ENCODE data around the gene RPS19. TPM values are rescaled to one million over a fixed set of nuclear protein-coding genes. Genes with fewer than 3 reads are reported as not detected.
A peak's percentile ranks its signal among the peaks of the same experiment; 100 is the strongest.

RPS19 gene
- 3,297 and 3,418 TPM in 2 replicates for total RNA-seq (2022)
- percentile 99 among the genes with signal in this experiment for Bru-seq, nascent RNA
- percentile 97 among the genes with signal in this experiment for BruChase-seq, experiment 1, labeled RNA remaining after a 2-hour chase
- percentile 98 among the genes with signal in this experiment for BruChase-seq, experiment 2, labeled RNA remaining after a 6-hour chase
- long read RNA-seq, transcript RPS19-207 (6 exons, 668 nt), result minor isoform, 16 of 2,544 reads
- long read RNA-seq, transcript RPS19-202 (6 exons, 526 nt), result minor isoform, 9 of 2,544 reads
- long read RNA-seq, transcript RPS19-206 (6 exons, 2,359 nt), result major isoform, 2,400 of 2,544 reads
- long read RNA-seq, partial matches to known transcripts, result 109 of 2,544 reads
- long read RNA-seq, other reads (novel, unspliced or antisense), result 10 of 2,544 reads

DNA sequence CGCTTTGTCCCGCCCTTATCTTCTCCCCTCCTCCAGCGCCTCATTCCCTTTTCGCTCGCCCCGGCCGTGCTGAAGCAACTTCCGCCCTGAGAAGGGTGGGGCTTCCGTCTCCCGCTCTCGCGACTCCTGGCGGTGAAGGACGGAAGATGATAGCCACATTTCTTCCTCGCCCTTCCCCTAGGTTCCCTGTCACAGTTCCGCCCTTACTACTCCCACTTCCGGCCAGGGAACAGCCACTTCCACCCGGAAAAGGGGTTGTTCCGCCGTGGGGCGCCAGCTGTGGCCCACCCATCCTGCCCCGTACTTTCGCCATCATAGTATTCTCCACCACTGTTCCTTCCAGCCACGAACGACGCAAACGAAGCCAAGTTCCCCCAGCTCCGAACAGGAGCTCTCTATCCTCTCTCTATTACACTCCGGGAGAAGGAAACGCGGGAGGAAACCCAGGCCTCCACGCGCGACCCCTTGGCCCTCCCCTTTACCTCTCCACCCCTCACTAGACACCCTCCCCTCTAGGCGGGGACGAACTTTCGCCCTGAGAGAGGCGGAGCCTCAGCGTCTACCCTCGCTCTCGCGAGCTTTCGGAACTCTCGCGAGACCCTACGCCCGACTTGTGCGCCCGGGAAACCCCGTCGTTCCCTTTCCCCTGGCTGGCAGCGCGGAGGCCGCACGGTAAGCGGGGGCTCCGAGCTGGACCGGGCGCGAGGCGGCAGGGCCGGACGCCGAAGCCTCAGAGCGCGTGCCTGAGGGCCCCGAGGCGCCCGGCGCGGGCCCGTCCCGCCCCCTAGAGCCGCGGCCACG, at the start of gene RPS19:
RPS19 (plus strand) TSS at position 638 of the 801 bp plus-strand sequence. CDS start 520 bp downstream, outside the sequence.
- Histone ChIP-seq H3K4me1 (peaks cover 18% of the 10 kb centered on the region), H3K4me3 (ENCODE audit: low read depth, low read length) (peak within 1 kb of the TSS; percentile 88), H3K9me3 (no peaks in the 10 kb centered on the region), H3K27me3 (replicated peaks; ENCODE audit: control insufficient read depth, insufficient read depth, low read length) (no peaks in the 10 kb centered on the region), H3K36me3 (ENCODE audit: control insufficient read depth, insufficient read depth, low read length) (peaks cover 21% of the 10 kb centered on the region)
- H3K27me3 Mint-ChIP-seq (ENCODE audit: insufficient read depth, unreplicated experiment), result peaks cover 1% of the 10 kb centered on the region
- H3K36me3 Mint-ChIP-seq (ENCODE audit: insufficient read depth, unreplicated experiment), result peaks cover 53% of the 10 kb centered on the region
- CTCF ChIA-PET, result interaction anchor here (0.6 to 2.0 kb wide), 16 partner anchors 14 to 1105 kb away, joined by 3 to 8 read pairs (median 4); partner anchors contain the start of gene RABAC1
- TF ChIP-seq, protein P1, sequence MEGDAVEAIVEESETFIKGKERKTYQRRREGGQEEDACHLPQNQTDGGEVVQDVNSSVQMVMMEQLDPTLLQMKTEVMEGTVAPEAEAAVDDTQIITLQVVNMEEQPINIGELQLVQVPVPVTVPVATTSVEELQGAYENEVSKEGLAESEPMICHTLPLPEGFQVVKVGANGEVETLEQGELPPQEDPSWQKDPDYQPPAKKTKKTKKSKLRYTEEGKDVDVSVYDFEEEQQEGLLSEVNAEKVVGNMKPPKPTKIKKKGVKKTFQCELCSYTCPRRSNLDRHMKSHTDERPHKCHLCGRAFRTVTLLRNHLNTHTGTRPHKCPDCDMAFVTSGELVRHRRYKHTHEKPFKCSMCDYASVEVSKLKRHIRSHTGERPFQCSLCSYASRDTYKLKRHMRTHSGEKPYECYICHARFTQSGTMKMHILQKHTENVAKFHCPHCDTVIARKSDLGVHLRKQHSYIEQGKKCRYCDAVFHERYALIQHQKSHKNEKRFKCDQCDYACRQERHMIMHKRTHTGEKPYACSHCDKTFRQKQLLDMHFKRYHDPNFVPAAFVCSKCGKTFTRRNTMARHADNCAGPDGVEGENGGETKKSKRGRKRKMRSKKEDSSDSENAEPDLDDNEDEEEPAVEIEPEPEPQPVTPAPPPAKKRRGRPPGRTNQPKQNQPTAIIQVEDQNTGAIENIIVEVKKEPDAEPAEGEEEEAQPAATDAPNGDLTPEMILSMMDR (IDR thresholded peaks at IDR 0.05; ENCODE audit: insufficient read depth in 1 of 2, low read depth in 1 of 2, low read length in 1 of 2, severe bottlenecking in 1 of 2, unreplicated experiment in 1 of 2), result peak; percentile 63 to 81
- peaks cover 5% of the 10 kb centered on the region for H3K4me1 Mint-ChIP-seq (ENCODE audit: low read depth, unreplicated experiment)
- peak within 1 kb of the TSS; percentile 94 for H3K27ac Mint-ChIP-seq (ENCODE audit: unreplicated experiment)
- peak within 1 kb of the TSS; percentile 84 for H3K4me3 Mint-ChIP-seq (ENCODE audit: unreplicated experiment)
- POLR2A ChIA-PET, result interaction anchor here (0.6 to 2.7 kb wide), 19 partner anchors 8 to 611 kb away, joined by 3 to 21 read pairs (median 5); partner anchors contain the start of genes B9D2, DMAC2, RABAC1 and ZNF574
- peak; percentile 98 to 99 for DNase-seq
- intact Hi-C loops (cut with micrococcal nuclease; ENCODE audit: unreplicated experiment), result loop anchor here (1.0 kb wide), 2 partner anchors 91 to 99 kb away; partner anchors contain the start of gene RABAC1
- BruUV-seq (replicated peaks), result TSS peak; percentile 88
- no peaks in the 10 kb centered on the region for H3K9me3 Mint-ChIP-seq (ENCODE audit: unreplicated experiment)

DNA sequence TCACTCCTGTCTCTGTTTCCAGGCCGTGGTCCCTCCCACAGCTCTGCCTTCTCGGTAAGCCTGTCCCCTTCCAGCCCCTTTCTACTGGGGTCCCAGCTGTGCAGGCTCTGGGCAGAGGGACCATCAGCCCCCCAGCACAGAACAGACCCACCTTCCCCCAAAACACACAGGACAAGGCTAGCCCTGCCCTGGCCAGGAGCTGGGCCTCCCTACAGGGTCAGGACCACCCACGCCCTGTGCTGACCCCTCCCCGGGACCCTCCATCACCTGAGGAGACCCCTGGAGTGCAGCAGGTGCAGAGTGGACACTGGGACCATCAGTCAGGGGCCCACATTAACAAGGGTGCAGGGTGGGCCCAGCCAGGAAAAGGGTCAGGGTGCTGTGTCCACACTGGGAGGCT, 49.8 kb upstream of the RPS19 start:
- H3K27ac Mint-ChIP-seq (ENCODE audit: unreplicated experiment), result no peak overlapping the region
- no peaks in the 10 kb centered on the region for H3K9me3 Mint-ChIP-seq (ENCODE audit: unreplicated experiment)
- Histone ChIP-seq H3K36me3 (ENCODE audit: control insufficient read depth, insufficient read depth, low read length) (no peaks in the 10 kb centered on the region), H3K9me3 (no peaks in the 10 kb centered on the region), H3K27me3 (replicated peaks; ENCODE audit: control insufficient read depth, insufficient read depth, low read length) (no peaks in the 10 kb centered on the region), H3K4me1 (no peaks in the 10 kb centered on the region), H3K4me3 (ENCODE audit: low read depth, low read length) (no peak overlapping the region)
- no TSS peak for BruUV-seq (replicated peaks)
- no peaks in the 10 kb centered on the region for H3K4me1 Mint-ChIP-seq (ENCODE audit: low read depth, unreplicated experiment)
- no peaks in the 10 kb centered on the region for H3K36me3 Mint-ChIP-seq (ENCODE audit: insufficient read depth, unreplicated experiment)
- ChIA-PET POLR2A (no interaction called here), CTCF (no interaction called here)
- intact Hi-C loops (cut with micrococcal nuclease; ENCODE audit: unreplicated experiment), result no loop called here
- TF ChIP-seq, protein P1 (IDR thresholded peaks at IDR 0.05; ENCODE audit: insufficient read depth in 1 of 2, low read depth in 1 of 2, low read length in 1 of 2, severe bottlenecking in 1 of 2, unreplicated experiment in 1 of 2), result no peak
- peaks cover 11% of the 10 kb centered on the region for H3K27me3 Mint-ChIP-seq (ENCODE audit: insufficient read depth, unreplicated experiment)
- DNase-seq, result no peak
- no peak overlapping the region for H3K4me3 Mint-ChIP-seq (ENCODE audit: unreplicated experiment)

DNA sequence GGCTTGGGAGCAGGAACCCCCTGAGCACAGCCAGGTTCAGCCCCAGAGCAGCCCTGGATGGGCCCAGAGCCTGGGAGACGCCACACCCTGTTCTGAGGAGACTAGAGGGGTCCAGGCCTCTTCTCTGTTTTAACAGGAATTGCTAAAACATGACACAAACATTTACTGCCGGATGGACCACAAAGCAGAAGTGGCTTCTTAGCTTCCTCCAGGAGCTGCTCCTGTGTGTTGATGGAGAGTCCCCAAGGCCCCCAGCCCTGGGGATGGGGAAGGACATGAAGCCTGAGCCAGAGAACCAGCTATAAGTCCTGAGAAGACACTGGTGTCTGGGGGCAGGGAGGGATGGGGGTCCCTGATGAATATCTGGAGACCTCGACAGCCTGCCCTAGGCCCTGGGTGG, 49.0 kb upstream of the RPS19 start:
- Mint-ChIP-seq H3K36me3 (ENCODE audit: insufficient read depth, unreplicated experiment) (no peaks in the 10 kb centered on the region), H3K27me3 (ENCODE audit: insufficient read depth, unreplicated experiment) (peaks cover 7% of the 10 kb centered on the region), H3K4me3 (ENCODE audit: unreplicated experiment) (no peak overlapping the region), H3K9me3 (ENCODE audit: unreplicated experiment) (no peaks in the 10 kb centered on the region), H3K4me1 (ENCODE audit: low read depth, unreplicated experiment) (no peaks in the 10 kb centered on the region), H3K27ac (ENCODE audit: unreplicated experiment) (no peak overlapping the region)
- Histone ChIP-seq H3K4me3 (ENCODE audit: low read depth, low read length) (no peak overlapping the region), H3K36me3 (ENCODE audit: control insufficient read depth, insufficient read depth, low read length) (no peaks in the 10 kb centered on the region), H3K9me3 (no peaks in the 10 kb centered on the region), H3K4me1 (no peaks in the 10 kb centered on the region), H3K27me3 (replicated peaks; ENCODE audit: control insufficient read depth, insufficient read depth, low read length) (no peaks in the 10 kb centered on the region)
- CTCF ChIA-PET, result interaction anchor here (0.6 kb wide), 1 partner anchor 54 kb away, joined by 4 read pairs; no protein-coding TSS in a partner anchor
- DNase-seq, result no peak
- BruUV-seq (replicated peaks), result no TSS peak
- intact Hi-C loops (cut with micrococcal nuclease; ENCODE audit: unreplicated experiment), result no loop called here
- POLR2A ChIA-PET, result no interaction called here
- TF ChIP-seq, protein P1 (IDR thresholded peaks at IDR 0.05; ENCODE audit: insufficient read depth in 1 of 2, low read depth in 1 of 2, low read length in 1 of 2, severe bottlenecking in 1 of 2, unreplicated experiment in 1 of 2), result no peak

Data from Caco-2 (cell line).